Head of caudate nucleus (tissue), 42 donors: ENCODE data around the gene NAA80.

ENCODE experiments used
- DNase-seq, 42 donors: peaks; one replicate each; pipeline versions ENCODE4 v3.0.0 to v3.0.0-alpha.2; 2020 to 2021; ENCODE audit warnings: mixed read lengths in 7 of 42
- intact Hi-C: fragments of 100-400 bp; cut with DNase I; formaldehyde crosslinking; loops from one replicate; pipeline ENCODE4 v1.15.0; 2022

Gene NAA80

DNA sequence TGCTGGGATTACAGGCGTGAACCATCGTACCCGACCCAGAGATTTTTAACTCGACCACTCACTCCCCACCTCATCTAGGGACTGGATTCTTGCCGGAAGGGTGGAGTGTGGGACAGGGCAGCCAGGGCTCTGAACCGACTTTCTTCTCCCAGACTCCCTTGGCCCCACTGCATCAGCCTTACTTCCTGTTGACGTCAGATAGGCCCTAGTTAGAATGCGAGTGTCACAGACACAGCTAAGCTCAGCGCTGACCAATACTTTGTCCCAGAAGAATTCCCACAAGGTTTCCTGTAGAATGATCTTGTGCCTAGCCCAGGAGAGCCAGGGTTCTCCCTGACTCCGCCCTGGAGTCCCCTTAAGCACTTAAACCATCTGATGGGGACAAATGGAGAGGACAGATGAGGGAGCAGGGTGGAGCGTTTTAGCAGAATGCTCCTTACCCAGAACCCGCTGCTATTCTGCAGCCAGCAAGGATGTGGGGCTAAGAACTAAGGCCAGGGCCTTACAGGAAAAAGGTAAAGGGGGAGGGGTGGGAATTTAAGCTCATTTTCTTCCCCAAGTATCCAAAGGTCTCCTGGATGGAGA is 34.6 kb upstream of the NAA80 start:
- no peak for DNase-seq
- intact Hi-C loops = no loop called here

DNA sequence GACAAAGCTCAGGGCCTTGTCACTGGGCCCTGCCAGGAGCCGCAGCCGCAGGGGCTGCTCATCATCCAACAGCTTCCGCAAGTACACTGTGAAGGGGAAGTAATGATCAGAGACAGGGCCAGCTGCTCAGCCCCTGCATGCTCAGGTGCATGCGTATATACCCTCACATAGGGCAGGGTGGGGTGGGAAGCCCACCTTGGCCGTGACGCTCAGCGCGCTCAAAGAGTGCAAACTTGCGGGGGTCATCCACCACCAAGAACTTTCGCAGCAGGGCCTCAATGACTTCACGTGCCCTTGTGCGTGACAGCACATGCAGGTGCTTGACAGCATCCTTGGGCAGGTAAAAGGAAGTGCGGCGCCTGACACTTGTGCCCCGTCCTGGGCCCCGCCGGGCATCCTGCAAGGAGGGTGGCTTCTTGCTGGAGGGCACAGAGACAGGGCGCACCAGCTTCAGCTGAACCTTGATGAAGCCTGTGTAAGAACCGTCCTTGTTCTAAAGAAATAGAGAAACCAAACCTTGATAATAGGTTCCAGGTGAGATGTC is 32.2 kb upstream of the NAA80 start:
- intact Hi-C loops = no loop called here
- DNase-seq = no peak

DNA sequence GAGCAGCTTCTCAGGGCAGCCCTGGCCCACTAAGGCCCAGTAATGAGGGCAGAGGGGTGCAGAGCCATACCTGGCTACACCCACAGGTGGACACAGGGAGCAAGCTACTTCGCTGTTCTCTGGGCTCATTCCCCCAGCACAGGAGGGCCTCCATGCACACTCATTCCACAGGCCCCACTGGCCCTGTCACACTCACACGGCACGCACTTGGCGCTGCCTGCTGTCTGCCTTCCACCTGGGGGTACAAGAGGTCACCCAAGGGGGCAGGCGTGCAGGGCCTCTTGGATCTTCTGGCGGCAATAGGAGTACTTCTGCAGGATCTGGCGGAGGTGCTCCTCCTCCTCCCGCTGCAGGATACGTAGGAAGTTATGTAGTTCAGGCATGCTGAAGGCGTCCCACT is 31.1 kb upstream of the NAA80 start:
- DNase-seq = no peak
- intact Hi-C loops = no loop called here

DNA sequence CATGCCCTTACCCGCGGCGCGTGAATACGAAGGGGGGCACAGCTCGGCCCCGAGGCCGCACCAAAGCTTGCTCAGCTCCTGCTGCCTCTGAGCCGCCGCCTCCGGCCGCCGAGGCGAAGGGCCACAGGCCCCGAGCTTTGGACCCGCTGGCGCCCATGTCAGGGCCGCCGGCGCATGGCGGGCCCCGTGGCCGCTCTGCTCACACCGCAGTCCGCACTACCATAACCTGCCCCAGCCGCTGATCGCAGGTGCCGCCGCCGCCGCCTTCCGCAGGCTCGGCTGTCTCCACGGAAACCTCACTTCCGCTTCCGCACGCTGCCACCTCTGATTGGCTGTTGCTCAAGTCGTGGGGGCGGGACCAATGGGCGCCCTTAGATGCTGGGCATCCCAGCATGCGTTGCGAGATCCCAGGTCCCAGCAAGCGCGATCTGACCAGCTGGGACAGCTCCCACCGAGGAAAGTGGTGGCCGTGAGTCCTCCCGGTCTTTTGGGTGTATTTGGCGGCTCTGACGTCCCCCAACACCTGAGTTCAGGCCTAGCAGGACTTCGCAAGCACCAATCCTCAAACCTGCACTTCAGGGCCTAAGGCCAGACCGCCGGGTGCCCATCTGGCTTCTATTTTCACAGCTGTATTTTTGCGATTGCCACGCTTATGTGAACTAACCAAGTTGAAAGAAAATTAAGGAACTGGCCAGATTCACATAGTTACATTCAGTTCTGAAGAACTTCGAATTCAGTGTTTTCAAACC is 28.9 kb upstream of the NAA80 start, which contains the start of gene TUSC2:
TSS of gene TUSC2 (minus strand) at position 281 of the 749 bp plus-strand sequence. CDS start at position 157, 124 bp downstream.
- intact Hi-C loops = loop anchor here (5.0 to 10.0 kb wide), 3 partner anchors 36 to 103 kb away; partner anchors contain the start of genes IFRD2 and LSMEM2
- DNase-seq = peak; percentile 92 to 99 (median 98)

GRCh38 chr3:50327129-50327528 is 27.9 kb upstream of the NAA80 start:
- intact Hi-C loops = loop anchor here (5.0 to 10.0 kb wide), 3 partner anchors 35 to 102 kb away; partner anchors contain the start of genes IFRD2 and LSMEM2
- no peak for DNase-seq

- DNase-seq = no peak
- intact Hi-C loops = loop anchor here (5.0 to 10.0 kb wide), 3 partner anchors 34 to 101 kb away; partner anchors contain the start of genes IFRD2 and LSMEM2
Observed at GRCh38 chr3:50326182-50326541, 27.0 kb upstream of the NAA80 start.

DNA sequence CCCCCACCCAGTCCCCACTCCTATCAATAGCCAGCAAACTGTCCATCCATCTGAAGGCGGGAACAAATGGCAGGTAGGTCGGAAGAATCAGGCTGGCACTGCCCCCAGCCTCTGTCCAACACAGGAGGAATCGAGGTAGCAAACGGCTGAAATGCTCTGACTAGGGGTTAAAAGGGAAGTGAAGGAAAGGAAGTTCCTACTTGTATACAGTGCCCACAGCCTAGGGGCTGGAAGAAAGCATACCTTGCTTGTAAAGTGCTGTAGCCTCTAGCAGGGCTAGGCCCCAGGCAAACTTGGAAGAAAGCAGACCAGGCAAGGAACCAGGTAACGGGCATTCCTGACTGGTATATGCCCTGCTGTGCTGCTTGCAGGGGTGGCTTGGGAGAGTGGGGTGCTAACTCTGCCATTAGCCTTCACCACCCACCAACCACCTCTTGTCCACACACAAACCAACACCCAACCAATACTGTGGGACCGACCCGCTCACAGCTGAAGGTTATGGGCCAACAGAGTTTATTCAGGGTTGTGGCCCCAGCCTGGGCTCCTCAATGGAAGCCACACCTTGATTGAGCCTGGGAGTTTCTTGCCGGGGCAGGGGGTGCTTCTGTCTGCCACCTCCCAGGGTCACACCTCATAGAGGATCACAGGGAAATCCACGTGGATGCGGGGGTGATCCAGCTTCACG is 26.4 kb upstream of the NAA80 start:
- DNase-seq = no peak
- intact Hi-C loops = loop anchor here (5.0 to 10.0 kb wide), 3 partner anchors 33 to 101 kb away; partner anchors contain the start of genes IFRD2 and LSMEM2

DNA sequence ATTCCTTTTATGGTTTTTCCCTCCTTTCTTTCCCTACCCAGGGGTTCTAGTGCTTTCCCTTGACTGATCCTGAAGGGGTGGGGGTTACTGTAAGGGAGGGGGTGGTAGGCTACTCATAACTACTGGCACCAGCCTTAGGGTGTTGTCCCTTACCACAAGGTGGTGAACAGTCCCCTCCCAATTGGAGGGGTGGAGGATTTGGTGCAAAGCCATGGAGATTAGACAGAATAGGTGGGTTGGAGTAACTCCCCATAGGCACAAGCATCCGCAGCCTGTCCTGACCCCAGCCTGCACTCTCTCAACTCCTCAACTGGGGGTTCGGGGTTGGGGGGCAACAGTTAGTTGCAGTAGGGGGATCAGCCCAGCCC is 25.9 kb upstream of the NAA80 start:
- intact Hi-C loops = loop anchor here (5.0 to 10.0 kb wide), 3 partner anchors 33 to 100 kb away; partner anchors contain the start of genes IFRD2 and LSMEM2
- no peak for DNase-seq

GRCh38 chr3:50324351-50325112 is 25.3 kb upstream of the NAA80 start:
- DNase-seq = peak in 41 of 42 donors; percentile 57 to 91 (median 77)
- intact Hi-C loops = loop anchor here (5.0 to 10.0 kb wide), 3 partner anchors 32 to 100 kb away; partner anchors contain the start of genes IFRD2 and LSMEM2

- intact Hi-C loops = loop anchor here (10.0 kb wide), 2 partner anchors 49 to 99 kb away; partner anchors contain the start of gene LSMEM2
- DNase-seq = peak in 1 of 42 donors; percentile 22
Observed at GRCh38 chr3:50323614-50324199, 24.5 kb upstream of the NAA80 start.

GRCh38 chr3:50323092-50323600 is 23.9 kb upstream of the NAA80 start:
- intact Hi-C loops = loop anchor here (10.0 kb wide), 2 partner anchors 48 to 98 kb away; partner anchors contain the start of gene LSMEM2

GRCh38 chr3:50322386-50323091 is 23.3 kb upstream of the NAA80 start, which contains the start of gene HYAL2:
Gene HYAL2, minus strand, starts transcription at chr3:50322745. Its CDS starts 2,256 bp downstream, at chr3:50320489.
- DNase-seq = peak in 1 of 42 donors; percentile 23
- intact Hi-C loops = loop anchor here (10.0 kb wide), 2 partner anchors 48 to 98 kb away; partner anchors contain the start of gene LSMEM2

More at GRCh38 chr3:50323092-50323600, 23.9 kb upstream of the NAA80 start:
- DNase-seq = peak in 1 of 42 donors; percentile 21

DNA sequence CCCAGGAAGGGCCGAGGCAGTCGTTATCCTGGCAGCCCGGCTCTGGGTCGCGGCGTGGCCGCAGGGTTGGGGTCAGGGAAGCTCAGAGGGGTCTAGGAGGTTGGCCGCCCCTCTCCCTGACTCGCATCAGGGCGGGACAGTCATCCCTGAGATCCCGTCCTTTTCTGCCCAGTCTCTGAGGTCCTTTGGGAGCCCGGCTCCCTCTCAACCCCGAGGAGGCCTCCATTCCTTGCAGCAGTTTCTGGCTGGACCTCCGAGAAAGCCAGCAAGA is 22.8 kb upstream of the NAA80 start:
- no peak for DNase-seq
- intact Hi-C loops = loop anchor here (10.0 kb wide), 2 partner anchors 47 to 97 kb away; partner anchors contain the start of gene LSMEM2

DNA sequence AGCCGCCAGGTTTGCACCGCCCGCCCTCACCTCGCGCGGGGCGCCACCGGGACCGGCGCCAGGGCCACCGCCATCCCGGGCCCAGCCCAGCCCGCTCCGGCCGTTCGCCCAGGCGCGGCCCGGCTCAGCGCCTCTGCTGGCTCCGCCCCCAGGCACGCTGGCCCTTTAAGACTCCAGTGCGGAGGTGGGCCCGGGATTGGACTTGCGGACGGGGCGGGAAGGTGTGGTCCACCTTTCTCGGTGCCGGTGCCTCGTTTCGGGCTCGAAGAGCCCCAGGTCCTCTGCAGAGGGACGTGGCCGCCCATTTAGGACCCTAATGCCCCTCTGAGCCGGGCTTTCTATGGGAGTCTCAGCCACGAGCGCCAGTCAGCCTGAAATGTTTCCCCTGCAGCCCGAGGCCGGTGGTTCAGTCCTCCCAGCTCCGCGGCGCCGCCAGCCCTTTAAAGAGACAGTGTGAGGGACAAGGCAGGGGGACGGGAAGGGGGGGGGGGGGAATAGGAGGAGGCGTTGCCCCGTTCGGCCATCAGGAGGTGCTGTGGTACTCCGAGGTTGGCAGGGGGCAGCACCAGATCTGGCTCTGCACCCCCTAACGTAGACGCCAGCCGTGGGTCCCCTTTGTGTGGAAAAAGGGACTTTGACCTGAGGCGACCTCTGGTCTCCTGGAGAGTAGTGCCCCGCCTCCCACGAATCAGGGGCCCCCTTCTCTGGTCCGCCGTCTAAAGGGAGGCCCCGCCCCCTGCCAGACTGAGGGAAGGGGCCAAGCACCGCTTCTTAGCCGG is 22.3 kb upstream of the NAA80 start:
- intact Hi-C loops = loop anchor here (10.0 kb wide), 2 partner anchors 47 to 97 kb away; partner anchors contain the start of gene LSMEM2
- DNase-seq = peak; percentile 77 to 97 (median 91)

DNA sequence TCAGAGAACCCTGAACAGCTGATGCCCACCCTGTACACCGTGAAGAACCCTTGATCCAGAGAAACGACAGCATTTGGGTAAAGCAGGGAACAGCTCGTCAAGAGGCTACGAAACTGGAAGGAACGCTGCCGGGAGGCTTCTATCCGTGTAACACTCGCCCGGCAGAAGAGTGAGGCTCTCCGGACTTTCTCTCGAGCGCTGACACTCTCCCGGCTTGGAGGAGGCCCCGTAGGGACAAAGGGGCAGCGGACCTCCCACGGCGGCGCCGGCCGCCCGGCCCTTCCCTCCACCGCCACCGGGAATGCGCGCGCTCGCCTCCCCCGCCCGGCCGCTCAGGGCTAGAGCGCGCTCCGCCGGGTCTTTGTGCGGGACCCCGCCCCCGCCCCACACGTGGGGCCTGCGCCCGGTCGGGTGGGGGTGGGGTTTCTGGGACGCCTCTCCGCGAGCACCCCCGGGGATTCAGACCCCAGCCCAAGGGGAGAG is 21.7 kb upstream of the NAA80 start:
- intact Hi-C loops = loop anchor here (10.0 kb wide), 2 partner anchors 46 to 96 kb away; partner anchors contain the start of gene LSMEM2
- peak in 41 of 42 donors; percentile 66 to 93 (median 85) for DNase-seq
